ACHN (cell line): Measurements from ENCODE around the gene TMEM240.
"Not testable (repeated sequence)": the region's sequence is repeated elsewhere in the genome, so short reads cannot be mapped to it uniquely, and the experiment has no call there.

Source experiments
- DNase-seq: peaks from one replicate; pipeline ENCODE4 v3.0.0-alpha.2; 2015
- in situ Hi-C: cut with HindIII; loops from 2 replicates; pipeline ENCODE4 v1.10.0; 2017; ENCODE audit warnings: low sequenced_read_pairs, low pct_ligation_motif_present, low pct_unique_long_range_greater_than_20kb

Gene TMEM240

GRCh38 chr1:1511533-1512285 is 28.7 kb downstream of the TMEM240 start, which contains the start of gene ATAD3A:
TSS of gene ATAD3A (plus strand) at chr1:1512162. CDS start at chr1:1512269, 107 bp downstream.
- in situ Hi-C loops, result no loop called here
- DNase-seq, result peak; percentile 95

- DNase-seq, result peak; percentile 2
Measured at GRCh38 chr1:1510912-1511532, 29.4 kb downstream of the TMEM240 start.

GRCh38 chr1:1509465-1509850 is 31.0 kb downstream of the TMEM240 start:
- in situ Hi-C loops, DNase-seq: not testable (repeated sequence)

More at GRCh38 chr1:1510912-1511532, 29.4 kb downstream of the TMEM240 start:
- in situ Hi-C loops, result no loop called here

- DNase-seq, in situ Hi-C loops: not testable (repeated sequence)
Measured at GRCh38 chr1:1508775-1509464, 31.5 kb downstream of the TMEM240 start.

GRCh38 chr1:1507305-1507704 is 33.1 kb downstream of the TMEM240 start:
- no peak for DNase-seq
- in situ Hi-C loops, result no loop called here

GRCh38 chr1:1505801-1506200 is 34.6 kb downstream of the TMEM240 start:
- in situ Hi-C loops, DNase-seq: not testable (repeated sequence)

GRCh38 chr1:1505366-1505798 is 35.0 kb downstream of the TMEM240 start:
- in situ Hi-C loops, result not testable (repeated sequence)
- peak; percentile 33 for DNase-seq

- DNase-seq, result peak; percentile 68
- in situ Hi-C loops, result not testable (repeated sequence)
Measured at GRCh38 chr1:1504777-1505365, 35.6 kb downstream of the TMEM240 start.

- in situ Hi-C loops, DNase-seq: not testable (repeated sequence)
Measured at GRCh38 chr1:1495461-1495975, 44.9 kb downstream of the TMEM240 start.

- in situ Hi-C loops, DNase-seq: not testable (repeated sequence)
Measured at GRCh38 chr1:1494311-1494710, 46.1 kb downstream of the TMEM240 start.

GRCh38 chr1:1491601-1492000 is 48.8 kb downstream of the TMEM240 start:
- no peak for DNase-seq
- in situ Hi-C loops, result no loop called here

GRCh38 chr1:1490633-1491230 is 49.7 kb downstream of the TMEM240 start:
- DNase-seq, result no peak
- in situ Hi-C loops, result no loop called here

- no peak for DNase-seq
- in situ Hi-C loops, result no loop called here
Measured at GRCh38 chr1:1489861-1490260, 50.6 kb downstream of the TMEM240 start.

GRCh38 chr1:1489231-1489630 is 51.2 kb downstream of the TMEM240 start:
- no peak for DNase-seq
- in situ Hi-C loops, result no loop called here

GRCh38 chr1:1487701-1488100 is 52.7 kb downstream of the TMEM240 start:
- DNase-seq, result no peak
- in situ Hi-C loops, result no loop called here

GRCh38 chr1:1485755-1486317 is 54.6 kb downstream of the TMEM240 start:
- in situ Hi-C loops, DNase-seq: not testable (repeated sequence)

GRCh38 chr1:1484976-1485750 is 55.3 kb downstream of the TMEM240 start:
- in situ Hi-C loops, DNase-seq: not testable (repeated sequence)
